Endothelial cell (in vitro differentiated cells): Measurements from ENCODE around the gene TRIM44. TPM values are rescaled to one million over a fixed set of nuclear protein-coding genes. Genes with fewer than 3 reads are reported as not detected.

Experiments
- DNase-seq: peaks from one replicate; pipeline ENCODE4 v3.0.0; 2021; ENCODE audit warnings: low spot score
- H3K27ac Mint-ChIP-seq: one replicate; pipeline ENCODE4 v1.8.0; 2021; ENCODE audit warnings: mixed read lengths, inconsistent platforms; ENCODE audit not compliant: unreplicated experiment
- H3K27me3 Mint-ChIP-seq: one replicate; pipeline ENCODE4 v1.8.0; 2021; ENCODE audit warnings: mild to moderate bottlenecking, moderate library complexity, mixed read lengths, inconsistent platforms; ENCODE audit not compliant: unreplicated experiment
- H3K36me3 Mint-ChIP-seq: one replicate; pipeline ENCODE4 v1.8.0; 2021; ENCODE audit warnings: mild to moderate bottlenecking, low read depth, mixed read lengths, inconsistent platforms; ENCODE audit not compliant: unreplicated experiment
- H3K4me1 Mint-ChIP-seq: one replicate; pipeline ENCODE4 v1.8.0; 2021; ENCODE audit warnings: mild to moderate bottlenecking, mixed read lengths, inconsistent platforms; ENCODE audit not compliant: unreplicated experiment
- H3K4me3 Mint-ChIP-seq: one replicate; pipeline ENCODE4 v1.8.0; 2021; ENCODE audit warnings: mild to moderate bottlenecking, mixed read lengths, inconsistent platforms; ENCODE audit not compliant: unreplicated experiment
- H3K9me3 Mint-ChIP-seq: one replicate; pipeline ENCODE4 v1.8.0; 2021; ENCODE audit warnings: mixed read lengths, inconsistent platforms; ENCODE audit not compliant: unreplicated experiment
- CTCF ChIP-seq: fragments of 200-600 bp; sonication (generic); IDR thresholded peaks from one replicate; pipeline ENCODE4 v1.5.0; 2021; ENCODE audit warnings: antibody characterized with exemption; ENCODE audit not compliant: unreplicated experiment
- total RNA-seq: library from RNA; stranded (reverse); fragmentation: NEBNext Ultra II Directional; extraction: Animal tissue kit (Norgen Biotek cat#: 25700); gene quantifications from one replicate; pipeline ENCODE4 v1.2.1, GENCODE V29; 2021; ENCODE audit not compliant: unreplicated experiment

The TRIM44 gene
- total RNA-seq, 1 donor from 2014 or later: 48.6 TPM

DNA sequence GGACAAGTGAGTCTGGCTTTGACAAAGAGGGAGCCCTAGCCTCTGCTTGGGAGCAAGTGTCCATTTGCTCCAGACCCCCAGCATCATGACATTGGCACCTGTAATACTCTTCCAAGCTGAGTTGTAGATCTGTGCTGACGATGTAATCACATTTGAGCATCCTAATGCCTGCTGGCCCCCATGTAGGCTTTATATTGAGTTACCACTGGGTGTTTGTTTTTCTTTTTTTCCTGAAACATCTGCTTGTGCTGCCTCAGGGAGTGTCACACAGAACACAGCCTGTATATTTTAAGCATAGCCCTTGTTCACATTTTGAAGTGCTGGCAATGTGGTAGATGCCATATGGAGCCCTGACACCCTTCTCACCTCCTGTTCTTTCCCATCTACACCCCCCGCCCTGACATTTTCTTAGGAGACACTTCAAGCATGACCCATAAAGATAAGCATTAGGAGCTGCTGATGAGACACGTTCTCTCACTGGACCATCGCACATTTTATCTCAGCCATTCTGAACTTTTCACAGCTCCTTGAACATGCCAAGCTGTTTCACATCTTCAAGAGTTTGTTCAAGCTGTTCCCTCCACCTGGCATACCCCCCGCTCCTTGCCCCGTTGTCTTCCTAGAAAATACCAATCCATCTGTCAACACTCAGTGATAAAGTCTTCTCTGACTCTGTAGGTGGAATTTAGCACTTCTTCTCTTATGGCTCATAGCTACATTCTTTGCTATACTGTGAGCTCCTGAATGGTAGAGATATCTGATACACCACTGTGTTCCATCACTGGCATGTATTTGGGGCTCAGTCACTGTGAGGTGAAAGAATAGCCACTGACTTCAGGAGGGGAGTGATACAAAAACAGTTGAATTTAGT, 128.7 kb downstream of the TRIM44 start:
- H3K4me3 Mint-ChIP-seq: no peak overlapping the region
- TF ChIP-seq CTCF: no peak
- H3K4me1 Mint-ChIP-seq: peaks cover 26% of the 10 kb centered on the region

GRCh38 chr11:35792148-35792845, 129.7 kb downstream of the TRIM44 start:
- no peak for TF ChIP-seq CTCF
- peaks cover 6% of the 10 kb centered on the region for H3K36me3 Mint-ChIP-seq
- DNase-seq: no peak
- H3K4me1 Mint-ChIP-seq: peaks cover 27% of the 10 kb centered on the region
- no peaks in the 10 kb centered on the region for H3K9me3 Mint-ChIP-seq
- H3K4me3 Mint-ChIP-seq: no peak overlapping the region
- H3K27ac Mint-ChIP-seq: no peak overlapping the region
- peaks cover 2% of the 10 kb centered on the region for H3K27me3 Mint-ChIP-seq

More for the DNA sequence above, 128.7 kb downstream of the TRIM44 start:
- Mint-ChIP-seq H3K36me3 (peaks cover 6% of the 10 kb centered on the region), H3K27me3 (peaks cover 3% of the 10 kb centered on the region), H3K9me3 (no peaks in the 10 kb centered on the region), H3K27ac (no peak overlapping the region)
- no peak for DNase-seq

- H3K9me3 Mint-ChIP-seq: no peaks in the 10 kb centered on the region
- H3K36me3 Mint-ChIP-seq: peaks cover 6% of the 10 kb centered on the region
- H3K4me1 Mint-ChIP-seq: peaks cover 27% of the 10 kb centered on the region
- no peak for TF ChIP-seq CTCF
- H3K27ac Mint-ChIP-seq: no peak overlapping the region
- peaks cover 3% of the 10 kb centered on the region for H3K27me3 Mint-ChIP-seq
- no peak for DNase-seq
- H3K4me3 Mint-ChIP-seq: no peak overlapping the region
Measured at GRCh38 chr11:35792846-35793192, 130.2 kb downstream of the TRIM44 start.

DNA sequence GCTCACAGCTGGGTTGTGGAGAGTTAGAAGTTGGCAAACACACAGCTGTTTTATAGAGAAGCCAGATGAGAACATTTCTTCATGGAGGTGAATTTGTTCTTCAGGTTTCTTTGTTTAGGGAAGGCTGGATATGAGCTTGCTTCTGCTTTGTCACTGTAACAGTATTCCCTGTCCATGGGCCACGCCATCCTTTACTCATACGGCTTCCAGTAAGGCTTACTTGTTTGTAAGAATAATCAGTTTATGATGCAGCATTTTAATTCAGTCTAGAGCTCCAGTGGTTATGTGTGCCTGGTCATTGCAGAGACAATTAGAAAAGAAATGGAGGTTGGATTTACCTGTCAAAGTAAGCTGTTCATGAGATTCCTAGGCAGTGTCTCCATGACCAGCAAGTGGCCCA, 131.8 kb downstream of the TRIM44 start:
- TF ChIP-seq CTCF: no peak
- H3K27ac Mint-ChIP-seq: no peak overlapping the region
- peaks cover 29% of the 10 kb centered on the region for H3K4me1 Mint-ChIP-seq
- H3K36me3 Mint-ChIP-seq: peaks cover 6% of the 10 kb centered on the region
- H3K4me3 Mint-ChIP-seq: no peak overlapping the region
- H3K9me3 Mint-ChIP-seq: no peaks in the 10 kb centered on the region
- DNase-seq: no peak
- peaks cover 3% of the 10 kb centered on the region for H3K27me3 Mint-ChIP-seq

GRCh38 chr11:35794850-35795249, 132.3 kb downstream of the TRIM44 start:
- TF ChIP-seq CTCF: no peak
- peaks cover 3% of the 10 kb centered on the region for H3K27me3 Mint-ChIP-seq
- no peak for DNase-seq
- peaks cover 29% of the 10 kb centered on the region for H3K4me1 Mint-ChIP-seq
- no peaks in the 10 kb centered on the region for H3K9me3 Mint-ChIP-seq
- no peak overlapping the region for H3K27ac Mint-ChIP-seq
- H3K36me3 Mint-ChIP-seq: peaks cover 6% of the 10 kb centered on the region
- no peak overlapping the region for H3K4me3 Mint-ChIP-seq
